A549 (cell line): Measurements from ENCODE around the gene SGCA.

Experiments
- EP300 ChIP-seq, 2 experiments: fragments of >200 bp; sonication (Bioruptor Twin); formaldehyde crosslinking; IDR thresholded peaks; 2 replicates in 1 of 2; 3 replicates in 1 of 2; pipeline ENCODE4 v1.6.1; 2016 to 2017
- KDM1A ChIP-seq: fragments of 200-600 bp; sonication (generic); IDR thresholded peaks from 2 replicates; pipeline ENCODE4 v1.6.1; 2016; ENCODE audit warnings: low read depth, mild to moderate bottlenecking
- MAFK ChIP-seq: fragments of 450-650 bp; IDR thresholded peaks from 2 replicates; pipeline ENCODE4 v1.6.1; 2014; ENCODE audit not compliant: partially characterized antibody
- TF ChIP-seq, protein P1 (sequence below): fragments of >200 bp; sonication (Bioruptor Twin); formaldehyde crosslinking; IDR thresholded peaks from 3 replicates; pipeline ENCODE4 v1.5.1; 2016
- TF ChIP-seq, protein P2 (sequence below): IDR thresholded peaks from 2 replicates; pipeline ENCODE4 v1.6.1; 2012

DNA sequence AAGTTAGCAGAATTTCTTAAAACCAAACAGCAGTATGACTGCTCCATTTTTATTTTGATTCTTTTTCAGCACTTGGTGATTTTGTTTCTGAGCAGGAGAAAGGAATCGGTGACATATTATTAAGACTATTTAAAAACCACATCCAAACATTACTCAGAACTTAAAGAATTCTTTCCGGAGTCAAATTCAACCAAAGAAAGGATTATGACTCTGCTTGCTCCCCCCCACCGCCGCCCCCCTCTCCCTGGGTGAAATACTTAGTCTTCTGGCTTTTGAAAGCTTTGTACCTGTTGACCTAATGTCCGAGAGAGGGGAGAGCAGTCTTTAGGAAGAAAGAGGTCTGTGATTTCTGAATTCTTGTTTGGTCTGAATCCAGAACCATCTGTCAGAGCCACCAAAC, 53.5 kb downstream of the SGCA start:
- TF ChIP-seq EP300 (IDR thresholded peaks at IDR 0.05) (peak in 1 of 2 experiments; percentile 25; a peak in 1 of 5 replicates), KDM1A (no peak), MAFK (no peak)
- TF ChIP-seq, protein P1, sequence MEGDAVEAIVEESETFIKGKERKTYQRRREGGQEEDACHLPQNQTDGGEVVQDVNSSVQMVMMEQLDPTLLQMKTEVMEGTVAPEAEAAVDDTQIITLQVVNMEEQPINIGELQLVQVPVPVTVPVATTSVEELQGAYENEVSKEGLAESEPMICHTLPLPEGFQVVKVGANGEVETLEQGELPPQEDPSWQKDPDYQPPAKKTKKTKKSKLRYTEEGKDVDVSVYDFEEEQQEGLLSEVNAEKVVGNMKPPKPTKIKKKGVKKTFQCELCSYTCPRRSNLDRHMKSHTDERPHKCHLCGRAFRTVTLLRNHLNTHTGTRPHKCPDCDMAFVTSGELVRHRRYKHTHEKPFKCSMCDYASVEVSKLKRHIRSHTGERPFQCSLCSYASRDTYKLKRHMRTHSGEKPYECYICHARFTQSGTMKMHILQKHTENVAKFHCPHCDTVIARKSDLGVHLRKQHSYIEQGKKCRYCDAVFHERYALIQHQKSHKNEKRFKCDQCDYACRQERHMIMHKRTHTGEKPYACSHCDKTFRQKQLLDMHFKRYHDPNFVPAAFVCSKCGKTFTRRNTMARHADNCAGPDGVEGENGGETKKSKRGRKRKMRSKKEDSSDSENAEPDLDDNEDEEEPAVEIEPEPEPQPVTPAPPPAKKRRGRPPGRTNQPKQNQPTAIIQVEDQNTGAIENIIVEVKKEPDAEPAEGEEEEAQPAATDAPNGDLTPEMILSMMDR: no peak
- TF ChIP-seq, protein P2, sequence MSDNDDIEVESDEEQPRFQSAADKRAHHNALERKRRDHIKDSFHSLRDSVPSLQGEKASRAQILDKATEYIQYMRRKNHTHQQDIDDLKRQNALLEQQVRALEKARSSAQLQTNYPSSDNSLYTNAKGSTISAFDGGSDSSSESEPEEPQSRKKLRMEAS: no peak
